SK-N-SH (cell line): ENCODE results near the gene CELF2. TPM values are rescaled to one million over a fixed set of nuclear protein-coding genes. Genes with fewer than 3 reads are reported as not detected.

ENCODE experiments used
- CTCF ChIA-PET: fragments of 300-600, 350-600 bp; formaldehyde crosslinking; extraction: SDS; loops from one replicate; lab custom pipeline; 2021; lab: Yijun Ruan, JAX
- POLR2A ChIA-PET: fragments of 350-600 bp; sonication (Branson Sonifier 250); formaldehyde crosslinking; extraction: SDS; loops from one replicate; lab custom pipeline; 2020; ENCODE audit warnings: antibody characterized with exemption, inconsistent platforms; lab: Yijun Ruan, JAX
- DNase-seq: peaks from one replicate; pipeline ENCODE4 v3.0.0; 2012
- H2AFZ ChIP-seq: fragments of 200-600 bp; sonication (generic); 2 replicates; pipeline ENCODE4 v1.8.1; 2016; ENCODE audit warnings: antibody characterized with exemption, mild to moderate bottlenecking, low read depth
- H3F3A ChIP-seq: fragments of 200-600 bp; sonication (generic); replicated peaks from 2 replicates; pipeline ENCODE3; 2016; ENCODE audit warnings: antibody characterized with exemption, mild to moderate bottlenecking; ENCODE audit not compliant: insufficient read depth
- H3K27ac ChIP-seq, 2 experiments: fragments of 200-500 bp in 1 of 2; fragments of 200-600 bp in 1 of 2; sonication (Bioruptor generic) in 1 of 2; sonication (generic), shearing (Covaris generic) in 1 of 2; 2 replicates each; pipeline versions ENCODE4 v1.5.1 to v1.6.1; 2014 to 2016; ENCODE audit warnings: low read depth in 2 of 2, inconsistent platforms in 1 of 2, low read length in 1 of 2, mild to moderate bottlenecking in 1 of 2, mixed read lengths in 1 of 2
- H3K27me3 ChIP-seq: fragments of 200-600 bp; sonication (generic), shearing (Covaris generic); 2 replicates; pipeline ENCODE4 v1.6.1; 2016; ENCODE audit warnings: mixed run types; ENCODE audit not compliant: insufficient read depth
- H3K36me3 ChIP-seq, 2 experiments: fragments of 200-500 bp in 1 of 2; fragments of 200-600 bp in 1 of 2; sonication (Bioruptor generic) in 1 of 2; sonication (generic) in 1 of 2; replicated peaks in 1 of 2; 2 replicates each; pipeline versions ENCODE3 to v1.5.1; 2014 to 2016; ENCODE audit warnings: low read length in 1 of 2, mild to moderate bottlenecking in 1 of 2; ENCODE audit not compliant: insufficient read depth in 2 of 2, control insufficient read depth in 1 of 2
- H3K4me1 ChIP-seq, 2 experiments: fragments of 200-500 bp in 1 of 2; fragments of 200-600 bp in 1 of 2; sonication (Bioruptor generic) in 1 of 2; sonication (generic), shearing (Covaris generic) in 1 of 2; 2 replicates each; pipeline versions ENCODE4 v1.5.1 to v1.6.1; 2014 to 2016; ENCODE audit warnings: low read depth in 1 of 2, low read length in 1 of 2, mixed run types in 1 of 2; ENCODE audit not compliant: insufficient read depth in 2 of 2, control insufficient read depth in 1 of 2
- H3K4me2 ChIP-seq: fragments of 200-600 bp; sonication (generic), shearing (Covaris generic); 2 replicates; pipeline ENCODE4 v1.6.1; 2017; ENCODE audit warnings: mixed run types
- H3K4me3 ChIP-seq, 2 experiments: fragments of 200-500 bp in 1 of 2; fragments of 200-600 bp in 1 of 2; sonication (Bioruptor generic) in 1 of 2; sonication (generic), shearing (Covaris generic) in 1 of 2; 2 replicates each; pipeline versions ENCODE4 v1.5.1 to v1.8.1; 2014 to 2016; ENCODE audit warnings: low read depth in 2 of 2, inconsistent platforms in 1 of 2, low read length in 1 of 2, mild to moderate bottlenecking in 1 of 2, mixed read lengths in 1 of 2, moderate library complexity in 1 of 2
- H3K79me2 ChIP-seq: fragments of 200-600 bp; sonication (generic); 2 replicates; pipeline ENCODE4 v1.8.1; 2017; ENCODE audit warnings: mild to moderate bottlenecking; ENCODE audit not compliant: insufficient read depth
- H3K9ac ChIP-seq: fragments of 200-600 bp; sonication (generic); 2 replicates; pipeline ENCODE4 v1.6.1; 2017; ENCODE audit warnings: mixed run types
- H3K9me2 ChIP-seq: fragments of 200-600 bp; sonication (generic); 2 replicates; pipeline ENCODE4 v1.6.1; 2017; ENCODE audit warnings: mixed run types
- H3K9me3 ChIP-seq: fragments of 200-600 bp; sonication (generic); 2 replicates; pipeline ENCODE4 v1.6.1; 2017; ENCODE audit warnings: mixed run types, mild to moderate bottlenecking, moderate library complexity
- H4K20me1 ChIP-seq: fragments of 200-600 bp; sonication (generic); 2 replicates; pipeline ENCODE4 v1.6.1; 2017; ENCODE audit warnings: mild to moderate bottlenecking, mixed run types; ENCODE audit not compliant: insufficient read depth
- EP300 ChIP-seq, 2 experiments: IDR thresholded peaks; 2 replicates each; pipeline versions ENCODE4 v1.4.0 to v1.6.1; 2012; ENCODE audit warnings: borderline replicate concordance in 1 of 2, low read depth in 1 of 2, low read length in 1 of 2
- FOSL2 ChIP-seq: IDR thresholded peaks from 2 replicates; pipeline ENCODE4 v1.4.0; 2012; ENCODE audit warnings: low read depth, mild to moderate bottlenecking, moderate library complexity, borderline replicate concordance
- FOXJ3 ChIP-seq: sonication (generic); formaldehyde crosslinking; IDR thresholded peaks from 2 replicates; pipeline ENCODE4 v1.5.1; 2020; ENCODE audit warnings: mild to moderate bottlenecking, missing genetic modification reagents
- FOXM1 ChIP-seq: IDR thresholded peaks from 2 replicates; pipeline ENCODE4 v1.4.0; 2012; ENCODE audit warnings: low read depth, mild to moderate bottlenecking
- JUND ChIP-seq: IDR thresholded peaks from 2 replicates; pipeline ENCODE4 v1.4.0; 2012
- NRF1 ChIP-seq: IDR thresholded peaks from 2 replicates; pipeline ENCODE4 v1.6.1; 2012; ENCODE audit warnings: low read depth, mild to moderate bottlenecking, low read length
- RAD21 ChIP-seq: IDR thresholded peaks from 2 replicates; pipeline ENCODE4 v1.6.1; 2012; ENCODE audit warnings: mild to moderate bottlenecking, low read length
- RCOR1 ChIP-seq: fragments of 150-350 bp; IDR thresholded peaks from 2 replicates; pipeline ENCODE4 v1.6.1; 2017; ENCODE audit warnings: antibody characterized with exemption, low read length
- RFX5 ChIP-seq: IDR thresholded peaks from 2 replicates; pipeline ENCODE4 v1.6.1; 2012; ENCODE audit warnings: mild to moderate bottlenecking, improper control_type of control experiment, low read length
- SIN3A ChIP-seq: IDR thresholded peaks from 2 replicates; pipeline ENCODE4 v1.6.1; 2012; ENCODE audit warnings: low read depth, mild to moderate bottlenecking, low read length, moderate library complexity, borderline replicate concordance
- TAF1 ChIP-seq: IDR thresholded peaks from 2 replicates; pipeline ENCODE4 v1.6.1; 2012; ENCODE audit warnings: low read depth, mild to moderate bottlenecking, low read length, moderate library complexity, borderline replicate concordance
- TCF12 ChIP-seq: IDR thresholded peaks from 2 replicates; pipeline ENCODE4 v1.4.0; 2012
- WGBS: methylation state at CpG from one replicate; pipeline ENCODE4 v1.1.6; 2017; ENCODE audit warnings: low lambda C conversion rate; 5-methylcytosine and 5-hydroxymethylcytosine counted together
- polyA plus RNA-seq, 3 experiments: library from polyadenylated mRNA; depleted of rRNA; stranded (reverse); fragments of >200 nt; gene quantifications; 2 replicates each; pipeline ENCODE4 v1.2.3, GENCODE V29; 2012
- TF ChIP-seq, protein P1 (sequence below): IDR thresholded peaks from 2 replicates; pipeline ENCODE4 v1.4.0; 2012; ENCODE audit warnings: low read depth, borderline replicate concordance
- TF ChIP-seq, protein P2 (sequence below): IDR thresholded peaks from 2 replicates; pipeline ENCODE4; 2012
- TF ChIP-seq, protein P3 (sequence below): fragments of 150-350 bp; IDR thresholded peaks from 2 replicates; pipeline ENCODE4 v1.6.1; 2017; ENCODE audit warnings: antibody characterized with exemption, low read length, low read depth, borderline replicate concordance
- TF ChIP-seq, protein P4 (sequence below): fragments of 150-350 bp; IDR thresholded peaks from 2 replicates; pipeline ENCODE4 v1.6.1; 2016; ENCODE audit warnings: mild to moderate bottlenecking, low read depth, low read length

Gene CELF2
- polyA plus RNA-seq, 1 of the 3 experiments (the other 2 are of a cell fraction) = 0.03 TPM

DNA sequence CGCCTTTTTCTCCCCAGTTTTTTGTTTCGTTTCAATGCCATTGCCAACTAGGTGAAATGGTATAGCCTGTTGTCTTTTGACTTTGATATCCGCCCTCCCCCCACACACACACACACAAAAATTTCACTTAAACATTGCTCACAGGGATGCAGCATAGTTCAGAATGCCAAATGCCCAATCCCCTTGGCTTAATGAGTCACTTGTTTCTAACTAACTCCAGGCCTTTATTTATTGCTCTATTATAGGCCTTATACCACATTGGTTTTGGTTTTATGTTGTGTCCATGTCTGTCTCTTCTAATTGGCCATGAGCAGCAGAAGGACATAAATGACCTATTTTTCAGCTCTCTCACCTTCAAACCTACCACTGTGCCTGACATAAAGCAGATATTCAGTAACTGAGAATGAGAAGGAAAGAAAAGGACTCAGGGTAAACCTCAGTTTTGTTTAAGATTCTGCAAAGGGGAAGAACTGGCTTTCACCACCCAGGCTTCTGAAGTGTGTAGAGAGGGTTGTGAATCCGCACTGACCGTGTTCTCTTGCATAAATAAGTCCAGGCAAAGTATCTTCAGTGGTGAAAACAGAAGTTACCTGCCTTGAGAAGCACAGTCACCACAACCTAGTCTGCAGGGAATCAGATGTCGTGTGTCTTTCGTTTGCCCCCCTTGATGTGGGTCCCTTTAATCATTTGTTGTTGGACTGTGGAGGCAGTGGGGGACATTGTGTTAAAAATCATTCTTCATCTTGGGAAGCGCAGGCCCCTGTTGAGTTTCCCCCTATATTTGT lies 139.8 kb downstream of the CELF2 start:
- Histone ChIP-seq H3K9ac (no peak overlapping the region), H3K9me3 (no peaks in the 10 kb centered on the region), H3K27me3 (no peaks in the 10 kb centered on the region), H2AFZ (no peak overlapping the region), H3K4me1 (no peaks in the 10 kb centered on the region; a peak in 1 of 4 replicates), H3K4me3 (no peak overlapping the region), H3K36me3 (no peaks in the 10 kb centered on the region), H3K27ac (no peak overlapping the region), H3K79me2 (no peaks in the 10 kb centered on the region), H4K20me1 (no peaks in the 10 kb centered on the region), H3K9me2 (no peaks in the 10 kb centered on the region), H3K4me2 (no peak overlapping the region), H3F3A (no peaks in the 10 kb centered on the region)
- WGBS = 33% methylated on average over 8 of the region's 8 CpGs
- POLR2A ChIA-PET = no interaction called here
- CTCF ChIA-PET = no interaction called here
- no peak for DNase-seq
- no peak for TF ChIP-seq FOSL2
- TF ChIP-seq, protein P1, sequence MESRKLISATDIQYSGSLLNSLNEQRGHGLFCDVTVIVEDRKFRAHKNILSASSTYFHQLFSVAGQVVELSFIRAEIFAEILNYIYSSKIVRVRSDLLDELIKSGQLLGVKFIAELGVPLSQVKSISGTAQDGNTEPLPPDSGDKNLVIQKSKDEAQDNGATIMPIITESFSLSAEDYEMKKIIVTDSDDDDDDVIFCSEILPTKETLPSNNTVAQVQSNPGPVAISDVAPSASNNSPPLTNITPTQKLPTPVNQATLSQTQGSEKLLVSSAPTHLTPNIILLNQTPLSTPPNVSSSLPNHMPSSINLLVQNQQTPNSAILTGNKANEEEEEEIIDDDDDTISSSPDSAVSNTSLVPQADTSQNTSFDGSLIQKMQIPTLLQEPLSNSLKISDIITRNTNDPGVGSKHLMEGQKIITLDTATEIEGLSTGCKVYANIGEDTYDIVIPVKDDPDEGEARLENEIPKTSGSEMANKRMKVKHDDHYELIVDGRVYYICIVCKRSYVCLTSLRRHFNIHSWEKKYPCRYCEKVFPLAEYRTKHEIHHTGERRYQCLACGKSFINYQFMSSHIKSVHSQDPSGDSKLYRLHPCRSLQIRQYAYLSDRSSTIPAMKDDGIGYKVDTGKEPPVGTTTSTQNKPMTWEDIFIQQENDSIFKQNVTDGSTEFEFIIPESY = no peak
- TF ChIP-seq RFX5 = no peak
- TF ChIP-seq SIN3A = no peak
- TF ChIP-seq EP300 (IDR thresholded peaks at IDR 0.05; ENCODE audit: borderline replicate concordance in 1 of 2, low read depth in 1 of 2, low read length in 1 of 2) = no peak
- TF ChIP-seq, protein P2, sequence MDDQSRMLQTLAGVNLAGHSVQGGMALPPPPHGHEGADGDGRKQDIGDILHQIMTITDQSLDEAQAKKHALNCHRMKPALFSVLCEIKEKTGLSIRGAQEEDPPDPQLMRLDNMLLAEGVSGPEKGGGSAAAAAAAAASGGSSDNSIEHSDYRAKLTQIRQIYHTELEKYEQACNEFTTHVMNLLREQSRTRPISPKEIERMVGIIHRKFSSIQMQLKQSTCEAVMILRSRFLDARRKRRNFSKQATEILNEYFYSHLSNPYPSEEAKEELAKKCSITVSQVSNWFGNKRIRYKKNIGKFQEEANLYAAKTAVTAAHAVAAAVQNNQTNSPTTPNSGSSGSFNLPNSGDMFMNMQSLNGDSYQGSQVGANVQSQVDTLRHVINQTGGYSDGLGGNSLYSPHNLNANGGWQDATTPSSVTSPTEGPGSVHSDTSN = no peak
- TF ChIP-seq JUND = no peak
- no peak for TF ChIP-seq FOXJ3 (CRISPR knock-in tag)
- TF ChIP-seq RCOR1 = no peak
- TF ChIP-seq TAF1 = no peak
- no peak for TF ChIP-seq TCF12
- TF ChIP-seq, protein P3, sequence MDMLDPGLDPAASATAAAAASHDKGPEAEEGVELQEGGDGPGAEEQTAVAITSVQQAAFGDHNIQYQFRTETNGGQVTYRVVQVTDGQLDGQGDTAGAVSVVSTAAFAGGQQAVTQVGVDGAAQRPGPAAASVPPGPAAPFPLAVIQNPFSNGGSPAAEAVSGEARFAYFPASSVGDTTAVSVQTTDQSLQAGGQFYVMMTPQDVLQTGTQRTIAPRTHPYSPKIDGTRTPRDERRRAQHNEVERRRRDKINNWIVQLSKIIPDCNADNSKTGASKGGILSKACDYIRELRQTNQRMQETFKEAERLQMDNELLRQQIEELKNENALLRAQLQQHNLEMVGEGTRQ = no peak
- no peak for TF ChIP-seq NRF1
- no peak for TF ChIP-seq RAD21
- TF ChIP-seq, protein P4, sequence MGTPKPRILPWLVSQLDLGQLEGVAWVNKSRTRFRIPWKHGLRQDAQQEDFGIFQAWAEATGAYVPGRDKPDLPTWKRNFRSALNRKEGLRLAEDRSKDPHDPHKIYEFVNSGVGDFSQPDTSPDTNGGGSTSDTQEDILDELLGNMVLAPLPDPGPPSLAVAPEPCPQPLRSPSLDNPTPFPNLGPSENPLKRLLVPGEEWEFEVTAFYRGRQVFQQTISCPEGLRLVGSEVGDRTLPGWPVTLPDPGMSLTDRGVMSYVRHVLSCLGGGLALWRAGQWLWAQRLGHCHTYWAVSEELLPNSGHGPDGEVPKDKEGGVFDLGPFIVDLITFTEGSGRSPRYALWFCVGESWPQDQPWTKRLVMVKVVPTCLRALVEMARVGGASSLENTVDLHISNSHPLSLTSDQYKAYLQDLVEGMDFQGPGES = no peak
- no peak for TF ChIP-seq FOXM1
